Small intestine (tissue), 7 donors: Measurements from ENCODE around the gene TRAF3. TPM values are rescaled to one million over a fixed set of nuclear protein-coding genes. Genes with fewer than 3 reads are reported as not detected.
A peak's percentile ranks its signal among the peaks of the same experiment; 100 is the strongest.
"Not testable (repeated sequence)": the region's sequence is repeated elsewhere in the genome, so short reads cannot be mapped to it uniquely, and the experiment has no call there.

Experiments used
- DNase-seq, 2 donors: peaks; one replicate each; pipeline versions ENCODE4 v3.0.0 to v3.0.0-alpha.2; 2013
- FAIRE-seq: peaks from 2 replicates; lab custom pipeline; 2012; peaks lifted over from hg19 to GRCh38; lab: Jason Lieb, UNC
- H3K27ac ChIP-seq, 3 donors: one replicate each; pipeline ENCODE4 v1.5.1; 2013; ENCODE audit warnings: low read length in 2 of 3, mild to moderate bottlenecking in 2 of 3, control low read depth in 1 of 3, inconsistent platforms in 1 of 3, low read depth in 1 of 3, moderate library complexity in 1 of 3
- H3K27me3 ChIP-seq, 3 donors: one replicate each; pipeline ENCODE4 v1.6.1; 2013; ENCODE audit warnings: low read length in 3 of 3, inconsistent platforms in 1 of 3; ENCODE audit not compliant: control insufficient read depth in 3 of 3, insufficient read depth in 3 of 3
- H3K36me3 ChIP-seq, 3 donors: one replicate each; pipeline ENCODE4 v1.6.1; 2013; ENCODE audit warnings: low read length in 3 of 3, inconsistent platforms in 1 of 3, low read depth in 1 of 3, mild to moderate bottlenecking in 1 of 3, moderate library complexity in 1 of 3; ENCODE audit not compliant: control insufficient read depth in 3 of 3, insufficient read depth in 2 of 3
- H3K4me1 ChIP-seq, 3 donors: one replicate each; pipeline ENCODE4 v1.6.1; 2013; ENCODE audit warnings: low read length in 2 of 3, inconsistent platforms in 1 of 3, low read depth in 1 of 3, mild to moderate bottlenecking in 1 of 3, moderate library complexity in 1 of 3; ENCODE audit not compliant: control insufficient read depth in 3 of 3, insufficient read depth in 2 of 3
- H3K4me3 ChIP-seq, 3 donors: one replicate each; pipeline ENCODE4 v1.5.1; 2013; ENCODE audit warnings: low read length in 3 of 3, control low read depth in 1 of 3, inconsistent platforms in 1 of 3, low read depth in 1 of 3, mild to moderate bottlenecking in 1 of 3, moderate library complexity in 1 of 3
- H3K9me3 ChIP-seq, 2 donors: one replicate each; pipeline ENCODE4 v1.6.1; 2013; ENCODE audit warnings: low read depth in 1 of 2, low read length in 1 of 2; ENCODE audit not compliant: control insufficient read depth in 2 of 2, insufficient read depth in 1 of 2
- WGBS, 3 donors: extraction: QIAGEN DNeasy Blood & Tissue Kit; methylation state at CpG; one replicate each; pipeline ENCODE4 v1.1.7; 2013; 5-methylcytosine and 5-hydroxymethylcytosine counted together
- polyA plus RNA-seq, 4 donors: library from polyadenylated mRNA; stranded (reverse) in 3 of 4; unstranded in 1 of 4; fragments of 200-250 nt in 3 of 4; fragments of 120-200 nt in 1 of 4; gene quantifications; one replicate each; pipeline versions ENCODE4 v1.2.1 to v1.2.3, GENCODE V29; 2013
- donor health status: healthy with polysubstance abuse.
- donor health status: control.
- donor health status: control.
- donor health status: Bipolar disorder and iron deficiency.
- donor health status: healthy.

TRAF3 gene
- polyA plus RNA-seq, 4 donors, result 4.0 to 17.9 (median 8.5) TPM

GRCh38 chr14:102829016-102829548, 51.8 kb downstream of the TRAF3 start:
- peak overlapping the region in 1 of 3 donors; percentile 6 for H3K27ac ChIP-seq
- H3K27me3 ChIP-seq, result no peaks in the 10 kb centered on the region
- H3K9me3 ChIP-seq, result no peaks in the 10 kb centered on the region
- H3K4me3 ChIP-seq, result no peak overlapping the region
- DNase-seq (peak in 1 of 2 donors; percentile 35), FAIRE-seq (no peak)
- WGBS, 3 donors, result 47 to 52% (median 51%) methylated on average over 5 of the region's 5 CpGs
- peaks cover 0 to 7% (median 4%) of the 10 kb centered on the region in 3 donors for H3K4me1 ChIP-seq
- H3K36me3 ChIP-seq, result peaks cover 0 to 33% (median 0%) of the 10 kb centered on the region in 3 donors

GRCh38 chr14:102830474-102831045, 53.3 kb downstream of the TRAF3 start:
- 67 to 77% (median 76%) methylated on average over 3 of the region's 3 CpGs for WGBS, 3 donors
- H3K36me3 ChIP-seq, result peaks cover 0 to 28% (median 0%) of the 10 kb centered on the region in 3 donors
- H3K27me3 ChIP-seq, result no peaks in the 10 kb centered on the region
- no peak overlapping the region for H3K4me3 ChIP-seq
- H3K27ac ChIP-seq, result no peak overlapping the region
- FAIRE-seq (no peak), DNase-seq (no peak)
- H3K4me1 ChIP-seq, result peaks cover 0 to 7% (median 4%) of the 10 kb centered on the region in 3 donors
- H3K9me3 ChIP-seq, result no peaks in the 10 kb centered on the region

DNA sequence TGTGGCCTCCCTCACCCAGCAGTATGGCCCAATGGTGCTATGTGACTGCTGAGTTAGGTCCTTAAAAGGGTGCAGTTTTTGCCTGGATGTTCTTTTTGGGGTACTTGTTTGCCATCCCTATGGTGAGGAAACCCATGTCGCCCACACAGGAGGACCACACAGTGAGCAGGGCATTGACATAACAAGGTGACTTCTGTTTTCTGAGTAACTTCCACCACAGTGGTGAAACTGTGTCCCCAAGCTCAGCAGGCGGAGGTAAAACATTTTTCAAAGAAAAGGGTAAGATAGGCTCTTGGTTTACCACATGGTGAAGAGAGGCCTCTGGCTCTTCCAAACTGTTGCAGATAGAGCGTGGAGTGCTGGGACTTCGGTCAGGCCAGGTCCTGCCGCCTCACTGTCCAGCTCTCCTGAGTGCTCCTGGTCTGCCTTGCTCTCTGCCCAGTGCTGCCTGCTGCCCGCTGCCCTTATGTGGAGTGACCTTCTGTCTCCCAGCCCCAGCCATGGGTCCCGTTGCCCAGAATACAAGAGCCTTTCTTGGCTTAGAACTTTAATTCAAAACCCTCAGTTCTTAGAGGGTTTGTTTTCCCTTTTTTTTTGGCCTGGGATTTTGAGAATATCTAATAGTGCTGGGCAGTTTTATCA, 54.0 kb downstream of the TRAF3 start:
- WGBS, 3 donors, result 92 to 98% (median 95%) methylated on average over 7 of the region's 7 CpGs
- FAIRE-seq (no peak), DNase-seq (no peak)
- H3K27me3 ChIP-seq, result no peaks in the 10 kb centered on the region
- H3K36me3 ChIP-seq, result peaks cover 0 to 29% (median 0%) of the 10 kb centered on the region in 3 donors
- peaks cover 0 to 7% (median 4%) of the 10 kb centered on the region in 3 donors for H3K4me1 ChIP-seq
- no peaks in the 10 kb centered on the region for H3K9me3 ChIP-seq
- no peak overlapping the region for H3K4me3 ChIP-seq
- H3K27ac ChIP-seq, result no peak overlapping the region

DNA sequence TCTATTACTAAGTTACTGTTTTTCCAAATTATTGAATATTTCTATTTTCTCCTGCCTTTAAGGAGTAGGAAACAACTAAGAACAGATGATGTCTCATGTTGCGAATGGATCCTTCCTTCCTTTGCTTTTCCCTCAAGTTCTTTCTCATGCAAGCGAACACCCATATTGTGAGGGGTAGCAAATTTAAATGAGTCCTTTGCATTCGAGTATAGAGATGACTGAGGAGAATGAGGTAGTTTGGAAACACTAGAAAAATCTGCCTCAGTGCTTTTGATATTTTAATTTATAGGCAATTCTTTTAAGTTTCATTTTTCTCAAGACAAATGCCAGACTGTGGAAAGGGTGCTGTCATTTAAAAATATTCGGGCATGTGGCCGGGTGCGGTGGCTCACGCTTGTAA, 56.1 kb downstream of the TRAF3 start:
- 96 to 98% (median 96%) methylated on average over 7 of the region's 7 CpGs for WGBS, 3 donors
- H3K4me3 ChIP-seq, result no peak overlapping the region
- H3K27me3 ChIP-seq, result no peaks in the 10 kb centered on the region
- no peak for FAIRE-seq
- peaks cover 0 to 4% (median 0%) of the 10 kb centered on the region in 3 donors for H3K4me1 ChIP-seq
- H3K36me3 ChIP-seq, result peaks cover 0 to 25% (median 0%) of the 10 kb centered on the region in 3 donors
- no peak overlapping the region for H3K27ac ChIP-seq
- no peaks in the 10 kb centered on the region for H3K9me3 ChIP-seq
- DNase-seq, result no peak

- H3K27me3 ChIP-seq, result no peaks in the 10 kb centered on the region
- no peak for FAIRE-seq
These were observed 56.7 kb downstream of the TRAF3 start for GRCh38 chr14:102833991-102834390.

GRCh38 chr14:102835959-102836358, 58.7 kb downstream of the TRAF3 start:
- no peak for DNase-seq
- no peak overlapping the region for H3K27ac ChIP-seq
- peaks cover 0 to 27% (median 0%) of the 10 kb centered on the region in 3 donors for H3K36me3 ChIP-seq
- H3K4me1 ChIP-seq, result no peaks in the 10 kb centered on the region
- H3K4me3 ChIP-seq, result no peak overlapping the region
- H3K27me3 ChIP-seq, result no peaks in the 10 kb centered on the region
- H3K9me3 ChIP-seq, result no peaks in the 10 kb centered on the region
- 92 to 98% (median 92%) methylated on average over 5 of the region's 5 CpGs for WGBS, 3 donors
- FAIRE-seq, result no peak

More at GRCh38 chr14:102833991-102834390, 56.7 kb downstream of the TRAF3 start:
- no peak overlapping the region for H3K4me3 ChIP-seq
- no peak for DNase-seq
- H3K27ac ChIP-seq, result no peak overlapping the region
- H3K36me3 ChIP-seq, result peaks cover 0 to 28% (median 0%) of the 10 kb centered on the region in 3 donors
- H3K4me1 ChIP-seq, result peaks cover 0 to 4% (median 0%) of the 10 kb centered on the region in 3 donors
- no peaks in the 10 kb centered on the region for H3K9me3 ChIP-seq
- 97 to 99% (median 98%) methylated on average over 9 of the region's 9 CpGs for WGBS, 3 donors

DNA sequence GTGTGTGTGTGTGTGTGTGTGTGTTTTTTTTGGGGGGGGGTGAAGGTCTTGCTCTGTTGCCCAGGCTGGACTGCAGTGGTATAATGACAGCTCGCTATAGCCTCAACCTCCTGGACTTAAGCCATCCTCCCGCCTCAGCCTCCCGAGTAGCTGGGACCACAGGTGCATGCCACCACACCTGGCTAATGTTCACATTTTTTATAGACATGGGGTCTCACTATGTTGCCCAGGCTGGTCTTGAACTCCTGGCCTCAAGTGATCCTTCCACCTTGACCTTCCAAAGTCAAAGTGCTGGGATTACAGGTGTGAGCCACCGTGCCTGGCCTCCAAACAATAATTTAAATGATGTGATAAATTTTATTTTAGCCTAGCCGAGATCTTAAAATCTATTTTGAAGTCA, 59.9 kb downstream of the TRAF3 start:
- DNase-seq, H3K4me3 ChIP-seq, H3K27me3 ChIP-seq, FAIRE-seq, H3K27ac ChIP-seq, H3K4me1 ChIP-seq, H3K9me3 ChIP-seq: not testable (repeated sequence)
- peaks cover 0 to 25% (median 0%) of the 10 kb centered on the region in 3 donors for H3K36me3 ChIP-seq
- 93 to 100% (median 97%) methylated on average over 5 of the region's 5 CpGs for WGBS, 3 donors

DNA sequence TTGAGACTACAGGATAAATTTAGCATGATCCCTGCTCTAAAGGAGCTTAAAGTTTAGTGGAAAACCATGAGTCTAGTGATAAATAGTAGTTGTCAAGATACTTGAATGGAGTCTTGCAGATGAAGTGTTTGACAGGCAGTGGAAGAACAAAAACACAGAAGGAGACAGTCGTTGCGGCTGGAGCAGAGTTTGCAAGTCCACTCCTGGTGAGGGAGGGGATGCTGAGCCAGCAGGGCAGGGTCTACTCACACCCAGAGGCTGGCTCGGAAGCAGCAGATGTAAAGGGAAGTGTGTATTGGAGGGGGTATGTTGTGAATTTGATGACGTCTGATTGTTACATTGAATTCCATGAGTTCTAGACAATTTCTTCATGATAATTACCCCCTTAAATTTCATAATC, 61.3 kb downstream of the TRAF3 start:
- Histone ChIP-seq H3K4me1 (no peaks in the 10 kb centered on the region), H3K36me3 (peaks cover 0 to 22% (median 0%) of the 10 kb centered on the region in 3 donors), H3K9me3 (no peaks in the 10 kb centered on the region), H3K4me3 (no peak overlapping the region), H3K27ac (no peak overlapping the region), H3K27me3 (no peaks in the 10 kb centered on the region)
- FAIRE-seq (no peak), DNase-seq (no peak)
- 79 to 95% (median 88%) methylated on average over 4 of the region's 4 CpGs for WGBS, 3 donors
